Non-pigmented ciliary epithelial cell (primary cell): ENCODE data around the gene ASTE1.
"Not testable (repeated sequence)": the region's sequence is repeated elsewhere in the genome, so short reads cannot be mapped to it uniquely, and the experiment has no call there.

ENCODE experiments used
- DNase-seq: peaks from one replicate; pipeline ENCODE4 v3.0.0-alpha.2; 2010; ENCODE audit warnings: low read depth

ASTE1 gene, protein sequence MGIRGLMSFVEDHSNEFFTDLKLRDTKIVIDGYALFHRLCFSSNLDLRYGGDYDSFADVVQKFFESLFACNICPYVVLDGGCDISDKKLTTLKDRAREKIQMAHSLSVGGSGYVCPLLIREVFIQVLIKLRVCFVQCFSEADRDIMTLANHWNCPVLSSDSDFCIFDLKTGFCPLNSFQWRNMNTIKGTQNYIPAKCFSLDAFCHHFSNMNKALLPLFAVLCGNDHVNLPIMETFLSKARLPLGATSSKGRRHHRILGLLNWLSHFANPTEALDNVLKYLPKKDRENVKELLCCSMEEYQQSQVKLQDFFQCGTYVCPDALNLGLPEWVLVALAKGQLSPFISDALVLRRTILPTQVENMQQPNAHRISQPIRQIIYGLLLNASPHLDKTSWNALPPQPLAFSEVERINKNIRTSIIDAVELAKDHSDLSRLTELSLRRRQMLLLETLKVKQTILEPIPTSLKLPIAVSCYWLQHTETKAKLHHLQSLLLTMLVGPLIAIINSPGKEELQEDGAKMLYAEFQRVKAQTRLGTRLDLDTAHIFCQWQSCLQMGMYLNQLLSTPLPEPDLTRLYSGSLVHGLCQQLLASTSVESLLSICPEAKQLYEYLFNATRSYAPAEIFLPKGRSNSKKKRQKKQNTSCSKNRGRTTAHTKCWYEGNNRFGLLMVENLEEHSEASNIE

DNA sequence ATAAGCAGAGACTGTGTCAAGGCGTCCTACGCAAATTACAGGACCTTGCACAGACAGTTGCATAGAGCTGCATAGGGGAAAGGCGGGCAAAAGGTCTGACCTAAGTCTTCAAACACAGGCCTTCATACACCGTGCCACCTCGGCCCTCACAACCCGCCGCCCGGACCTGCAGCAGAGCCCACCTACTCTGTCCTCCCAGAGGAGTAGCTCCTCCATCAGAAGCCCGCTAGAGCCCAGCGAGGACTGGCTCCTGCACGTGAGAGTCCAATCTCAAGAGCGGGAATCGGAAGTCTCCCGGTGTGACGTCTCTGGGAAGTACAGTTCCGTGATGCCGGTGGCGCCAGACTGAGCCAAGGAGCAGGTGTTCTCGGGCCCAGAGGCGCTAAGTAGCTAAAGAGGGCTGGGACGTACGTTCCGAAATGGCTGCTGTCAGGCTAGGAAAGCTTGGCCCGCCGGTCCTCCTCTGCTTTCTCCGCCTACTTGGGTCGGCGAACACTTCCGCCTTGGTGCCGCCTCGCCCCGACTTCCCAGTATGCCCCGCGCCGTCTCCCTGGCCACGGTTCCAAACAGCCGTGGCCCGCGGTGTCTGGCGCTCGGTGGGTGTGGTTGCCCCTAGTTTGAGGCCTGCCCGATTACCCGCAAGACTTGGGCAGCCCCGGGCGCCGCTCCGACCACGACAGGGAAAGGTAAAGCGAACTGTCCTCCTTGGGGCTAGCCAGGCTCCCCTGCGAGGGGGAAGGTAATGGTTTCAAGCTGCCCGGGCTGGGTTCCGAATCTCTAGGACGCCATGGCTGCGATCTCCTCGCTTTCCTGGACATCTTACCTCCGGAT is at the start of gene ASTE1, which contains the start of gene NEK11:
TSS of gene ASTE1 (minus strand) at position 505 of the 831 bp plus-strand sequence. CDS start 1,519 bp downstream, outside the sequence.
TSS of gene NEK11 (plus strand) at position 557 of the 831 bp plus-strand sequence. CDS start 2,832 bp downstream, outside the sequence.
- DNase-seq: peak; percentile 36

DNA sequence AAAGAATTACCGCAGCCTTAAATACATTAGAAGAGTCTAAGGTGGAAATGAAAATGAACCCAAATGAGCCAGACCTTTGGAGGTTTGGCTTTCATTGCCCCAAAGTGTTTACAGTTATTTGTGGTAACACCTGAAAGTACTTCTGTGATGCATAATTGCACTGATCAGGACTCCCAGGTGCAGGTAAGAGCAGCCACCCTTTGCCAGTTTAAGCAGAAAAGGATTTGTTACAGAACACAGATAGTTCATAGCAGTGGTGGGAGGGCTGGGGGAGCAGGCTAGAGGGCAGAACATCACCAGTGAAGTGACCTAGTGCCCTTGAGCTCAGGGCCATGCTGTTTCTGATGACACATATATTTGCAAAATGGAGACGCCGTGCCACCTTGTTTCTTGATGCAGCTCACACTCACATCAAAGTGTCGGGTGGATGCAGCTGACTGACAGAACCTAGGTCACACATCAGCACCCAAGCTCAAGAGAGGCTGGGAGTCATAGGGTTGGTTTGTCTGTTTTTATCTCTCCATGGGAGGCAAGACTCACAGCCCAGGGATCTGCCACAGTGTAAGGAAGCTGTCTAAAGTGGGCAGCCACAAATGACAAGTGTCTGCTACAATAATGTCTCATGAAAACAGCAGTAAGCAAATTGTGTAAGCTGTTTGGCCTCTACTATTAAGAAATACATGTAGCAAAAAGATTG is 49.2 kb upstream of the ASTE1 start:
- DNase-seq: no peak

DNA sequence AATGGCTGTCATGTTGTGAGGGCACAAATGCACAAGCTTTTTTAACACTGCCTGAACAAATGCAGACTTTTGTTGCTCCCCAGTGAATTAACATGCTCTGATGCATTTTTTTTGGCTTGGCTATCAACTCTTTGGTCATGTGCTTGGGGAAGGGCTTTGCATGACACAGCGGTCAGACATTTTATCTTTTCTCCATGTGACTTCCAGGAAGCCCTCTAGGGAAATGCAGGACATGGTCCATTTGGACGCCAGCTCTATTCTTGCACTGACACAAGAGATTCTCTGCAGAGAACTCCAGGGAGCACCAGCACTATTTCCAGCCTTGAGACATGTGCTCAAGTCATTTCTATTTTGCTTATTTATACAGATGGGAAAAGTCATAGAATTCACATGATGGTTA is 46.2 kb upstream of the ASTE1 start:
- no peak for DNase-seq

DNA sequence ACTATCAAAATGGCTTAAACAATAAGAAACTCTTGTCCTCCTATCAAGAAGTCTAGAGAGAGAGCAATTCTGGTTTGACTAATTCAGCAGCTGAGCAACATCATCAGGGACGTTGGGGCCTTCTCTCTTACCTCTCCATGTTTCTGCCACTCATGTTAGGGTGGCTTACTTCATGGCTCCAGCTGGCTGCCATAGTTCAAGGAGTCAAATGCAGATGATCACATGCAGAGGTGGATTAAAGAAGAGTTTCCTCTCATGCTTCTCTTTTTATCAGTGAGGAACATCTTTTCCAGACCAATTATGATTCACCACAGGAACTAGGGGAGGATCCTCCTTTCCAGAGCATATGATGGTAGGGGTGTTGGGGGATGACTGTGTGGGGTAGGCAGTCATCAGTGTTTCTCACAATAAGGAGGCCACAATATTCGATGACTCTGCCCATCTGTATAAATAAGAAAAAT is 45.5 kb upstream of the ASTE1 start:
- DNase-seq: no peak

DNA sequence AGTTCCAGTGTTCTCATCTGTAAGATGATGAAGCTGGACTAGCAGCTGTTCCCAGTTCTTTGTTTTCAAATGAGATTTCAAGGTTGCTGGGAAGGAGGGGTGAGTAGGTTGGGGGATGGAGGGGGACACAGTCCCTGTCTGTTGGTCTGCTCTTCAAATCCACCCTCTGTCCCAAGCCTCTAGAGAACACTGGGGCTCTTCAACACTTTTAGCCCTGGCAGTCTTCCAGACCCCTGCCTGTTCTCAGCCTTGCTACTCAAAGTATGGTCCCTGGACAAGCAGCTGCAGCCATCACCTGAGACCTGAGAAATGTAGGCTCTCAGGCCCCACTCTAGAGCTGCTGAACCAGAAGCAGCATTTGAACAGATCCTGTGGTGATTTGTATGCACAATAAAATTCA is 41.4 kb upstream of the ASTE1 start:
- DNase-seq: no peak

DNA sequence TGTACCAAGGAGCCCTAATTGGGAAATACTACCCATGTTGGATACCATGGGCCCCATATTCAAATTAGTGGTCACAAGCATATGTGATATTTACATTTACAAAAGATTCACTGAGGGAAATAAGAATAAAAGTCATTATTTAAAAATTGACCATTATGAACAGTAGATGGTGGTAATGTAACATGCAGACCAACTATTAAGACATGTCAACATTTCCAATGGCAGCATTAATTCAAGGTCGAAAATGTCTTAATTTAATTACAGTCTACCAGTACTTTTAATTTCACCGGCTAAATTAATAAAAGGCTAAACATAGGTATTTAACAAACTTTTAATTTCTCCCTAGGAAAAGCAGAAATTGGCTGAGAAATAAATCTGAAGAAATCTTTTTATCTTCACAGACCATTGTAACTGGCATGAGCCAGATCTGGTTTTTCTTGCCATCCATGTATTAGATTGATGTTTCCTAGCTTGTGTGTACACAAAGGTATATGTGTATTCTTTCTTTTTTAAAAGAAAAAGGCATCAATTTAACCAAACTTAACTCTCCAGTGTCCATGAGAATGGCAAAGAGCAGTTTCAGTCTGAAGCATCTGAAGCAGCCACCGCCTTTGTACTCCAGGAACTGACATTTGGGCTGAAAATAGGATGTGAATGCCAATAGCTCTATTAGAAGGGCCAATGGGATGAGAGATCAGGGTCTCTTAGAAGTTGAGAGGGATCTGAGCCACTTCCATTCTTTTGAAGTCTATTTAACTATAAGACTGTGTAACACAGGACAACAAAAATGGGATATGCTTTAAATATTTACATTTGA is 26.6 kb upstream of the ASTE1 start:
- DNase-seq: no peak

DNA sequence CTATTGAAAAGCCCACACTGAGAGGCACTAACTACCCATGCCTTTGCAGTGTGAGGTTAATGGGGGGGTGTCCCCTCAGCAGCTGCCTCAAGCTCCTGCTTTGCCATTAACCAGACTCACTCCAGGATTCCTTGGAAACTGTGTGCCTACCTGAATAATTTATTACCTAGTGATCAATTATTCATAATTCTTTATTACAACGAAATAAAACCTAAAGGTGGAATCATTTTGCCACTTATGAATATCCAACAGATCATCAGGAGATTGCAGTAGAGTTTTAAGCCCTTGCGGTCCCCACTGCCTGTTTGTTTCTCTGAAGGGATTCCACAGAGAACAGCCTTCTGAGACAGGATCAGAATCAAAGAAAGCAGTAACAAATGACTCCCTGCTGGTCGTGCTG is 23.4 kb upstream of the ASTE1 start:
- no peak for DNase-seq

DNA sequence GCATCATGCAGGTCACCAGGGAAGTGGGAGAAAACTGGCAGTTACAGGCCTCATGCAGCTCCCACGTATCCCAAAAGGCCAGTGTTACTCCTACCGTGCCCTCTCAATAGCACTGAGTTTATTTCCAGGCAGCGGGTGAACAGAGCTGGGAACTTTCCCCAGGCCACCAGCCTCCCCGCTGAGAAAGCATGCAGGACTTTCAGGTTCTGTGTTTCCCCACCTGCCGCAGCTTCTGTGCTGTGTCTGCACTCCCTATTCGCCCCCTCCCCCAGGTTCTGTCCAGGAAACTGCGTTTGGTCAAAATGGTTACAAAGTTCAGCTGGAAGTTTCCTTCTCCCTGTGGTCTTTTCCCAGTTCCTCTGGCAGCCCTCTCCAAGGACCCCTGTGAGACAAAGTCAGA is 21.4 kb upstream of the ASTE1 start:
- DNase-seq: no peak

DNA sequence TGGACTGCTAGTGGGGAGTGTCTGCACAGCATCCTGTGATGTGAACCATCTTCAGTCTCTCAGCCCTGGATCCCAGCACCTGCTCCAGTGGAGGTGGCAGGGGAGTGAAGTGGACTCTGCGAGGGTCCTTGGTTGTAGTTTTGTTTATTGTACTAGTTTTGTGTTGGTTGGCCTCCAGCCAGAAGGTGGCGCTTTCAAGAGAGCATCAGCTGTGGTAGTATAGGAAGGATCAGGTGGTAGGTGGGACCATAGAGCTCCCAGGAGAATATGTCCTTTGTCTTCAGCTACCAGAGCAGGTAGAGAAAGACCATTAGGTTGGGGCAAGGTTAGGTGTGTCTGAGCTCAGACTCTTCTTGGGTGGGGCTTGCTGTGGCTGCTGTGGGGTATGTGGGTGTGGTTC is 21.0 kb upstream of the ASTE1 start:
- DNase-seq: no peak

DNA sequence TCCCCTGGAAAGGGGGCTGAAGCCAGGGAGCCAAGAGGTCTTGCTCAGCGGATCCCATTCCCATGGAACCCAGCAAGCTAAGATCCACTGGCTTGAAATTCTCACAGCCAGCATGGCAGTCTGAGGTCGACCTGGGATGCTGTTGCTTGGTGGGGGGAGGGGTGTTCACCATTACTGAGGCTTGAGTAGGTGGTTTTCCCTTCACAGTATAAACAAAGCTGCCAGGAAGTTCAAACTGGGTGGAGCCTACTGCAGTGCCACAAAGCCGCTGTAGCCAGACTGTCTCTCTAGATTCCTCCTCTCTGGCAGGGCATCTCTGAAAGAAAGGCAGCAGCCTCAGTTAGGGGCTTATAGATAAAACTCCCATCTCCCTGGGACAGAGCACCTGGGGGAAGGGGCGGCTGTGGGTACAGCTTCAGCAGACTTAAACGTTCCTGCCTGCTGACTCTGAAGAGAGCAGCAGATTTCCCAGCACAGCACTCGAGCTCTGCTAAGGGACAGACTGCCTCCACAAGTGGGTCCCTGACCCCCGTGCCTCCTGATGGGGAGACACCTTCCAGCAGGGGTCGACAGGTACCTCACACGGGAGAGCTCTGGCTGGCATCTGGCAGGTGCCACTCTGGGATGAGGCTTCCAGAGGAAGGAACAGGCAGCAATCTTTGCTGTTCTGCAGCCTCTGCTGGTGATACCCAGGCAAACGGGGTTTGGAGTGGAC is 15.8 kb upstream of the ASTE1 start:
- DNase-seq: not testable (repeated sequence)

DNA sequence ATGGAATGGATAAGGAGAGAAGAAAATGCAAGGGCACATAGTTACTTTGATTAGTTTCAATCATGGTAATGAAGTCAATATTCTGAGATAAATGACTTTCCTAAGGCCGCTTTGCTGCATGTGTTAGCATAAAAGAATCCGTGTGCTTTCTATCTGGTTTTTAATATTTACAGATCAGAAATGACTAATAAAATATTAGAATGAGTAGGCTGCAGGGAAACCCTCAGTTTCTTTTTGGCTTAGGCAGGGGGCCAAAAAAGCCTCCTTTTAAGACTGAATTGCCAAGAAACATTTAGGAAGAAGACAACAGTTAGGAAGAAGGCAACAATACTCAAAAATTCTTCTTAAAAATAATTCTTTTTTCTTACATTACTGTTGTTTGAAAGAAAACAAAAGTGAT is 11.7 kb upstream of the ASTE1 start:
- no peak for DNase-seq

DNA sequence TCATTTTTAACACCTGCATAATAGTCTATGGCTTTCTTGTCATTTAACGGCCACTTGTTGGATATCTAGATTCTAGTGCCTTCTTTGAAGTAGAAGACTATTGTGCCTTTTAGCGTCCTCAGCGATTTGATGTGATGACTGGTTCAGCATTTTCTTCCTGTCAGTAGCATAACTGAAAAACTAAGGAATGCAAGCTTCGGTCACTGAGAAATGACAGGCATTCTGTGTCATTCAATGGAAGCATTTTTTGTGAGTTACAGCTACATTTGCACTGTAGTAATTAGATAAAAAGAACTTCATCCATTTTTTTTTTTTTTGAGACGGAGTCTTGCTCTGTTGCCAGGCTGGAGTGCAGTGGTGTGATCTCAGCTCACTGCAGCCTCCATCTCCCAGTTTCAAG is 10.4 kb upstream of the ASTE1 start:
- DNase-seq: peak; percentile 27

DNA sequence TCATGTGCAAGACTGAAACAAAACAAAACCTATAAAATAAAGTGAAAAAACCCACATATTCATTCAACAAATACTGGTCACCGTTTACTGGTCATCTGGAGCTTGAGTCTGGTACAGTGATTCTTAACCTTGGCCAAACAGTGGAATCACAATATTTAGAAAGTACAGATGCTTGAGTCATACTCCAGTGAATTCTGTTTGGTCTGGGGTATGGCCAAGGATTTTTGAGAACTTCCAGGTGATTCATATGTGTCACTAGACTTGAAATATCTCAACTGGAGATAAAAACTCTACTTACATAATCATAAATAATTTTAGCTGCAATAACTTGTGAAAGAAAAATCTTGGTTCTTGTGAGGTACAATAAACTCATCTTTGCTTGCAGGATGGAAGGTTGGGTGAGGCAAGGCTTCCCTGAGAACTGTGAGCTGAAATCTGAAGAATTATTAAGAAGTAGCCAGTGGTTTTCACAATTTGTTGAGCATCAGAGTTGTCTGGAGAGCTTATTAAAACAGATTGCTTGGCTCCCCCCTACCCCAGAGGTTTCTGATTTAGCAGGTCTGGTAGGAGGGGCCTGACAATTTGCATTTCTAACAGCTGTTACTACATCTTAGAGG is 9.7 kb upstream of the ASTE1 start:
- peak; percentile 67 for DNase-seq

DNA sequence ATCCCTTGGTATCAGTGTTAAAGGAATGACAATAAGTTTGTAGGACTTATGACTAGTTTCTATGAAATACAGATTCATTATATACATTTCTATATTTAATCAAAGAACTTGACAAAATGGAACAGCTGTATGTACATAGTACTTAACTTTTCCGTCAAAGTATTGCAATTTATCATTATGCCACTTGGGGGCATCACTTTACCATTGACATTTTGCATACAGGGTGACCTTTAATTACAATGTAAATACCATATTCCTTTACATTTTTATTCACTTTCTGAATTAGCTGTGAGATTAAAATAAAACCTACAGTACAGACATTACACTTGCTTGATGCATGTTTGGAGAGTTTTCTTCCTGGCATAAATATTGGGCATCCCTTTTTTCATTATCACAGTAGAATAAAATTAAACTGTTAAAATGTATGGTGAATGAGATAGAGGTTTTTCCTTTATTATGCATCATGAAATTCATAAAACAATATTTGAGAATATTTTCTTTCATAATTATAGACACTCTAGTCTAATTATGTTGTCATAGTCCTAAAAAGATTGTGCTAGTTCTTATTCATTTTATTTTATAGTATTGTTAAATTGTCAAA is 7.0 kb upstream of the ASTE1 start:
- peak; percentile 32 for DNase-seq

DNA sequence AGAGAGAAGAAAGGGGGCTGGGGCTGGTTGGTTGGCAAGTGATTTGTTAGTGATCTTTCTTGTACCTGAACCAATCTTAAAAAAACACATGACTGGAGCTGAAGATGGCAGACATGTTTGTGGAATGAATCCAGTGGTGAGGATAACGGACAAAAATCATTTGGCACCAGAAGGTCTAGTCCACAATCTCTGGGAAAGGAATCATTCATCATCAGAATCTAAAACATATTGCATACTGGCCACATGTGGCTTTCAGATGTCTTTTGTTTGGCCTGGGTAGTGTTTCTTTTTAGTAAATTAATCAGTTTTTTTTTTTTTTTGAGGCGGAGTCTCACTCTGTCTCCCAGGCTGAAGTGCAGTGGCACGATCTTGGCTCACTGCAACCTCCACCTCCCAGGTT is 5.0 kb upstream of the ASTE1 start:
- DNase-seq: no peak

DNA sequence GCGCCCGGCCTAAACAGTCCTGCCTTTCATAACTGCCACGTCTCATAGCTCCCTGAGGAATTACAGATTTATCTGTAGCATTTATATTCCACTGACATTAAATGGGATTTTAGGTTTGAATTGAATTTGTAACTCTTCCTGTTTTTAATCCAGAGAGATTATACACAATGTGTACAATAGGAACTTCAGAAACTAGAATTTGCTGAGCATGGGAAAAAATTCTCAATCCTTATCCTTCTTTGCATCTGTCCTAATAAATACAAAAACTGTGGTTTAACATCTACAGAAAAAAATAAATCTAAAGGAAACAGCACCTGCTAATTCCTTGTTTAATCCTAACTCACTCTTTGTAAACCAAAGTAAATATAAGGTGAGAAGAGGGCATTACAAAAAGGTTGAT is 2.2 kb upstream of the ASTE1 start:
- DNase-seq: no peak

DNA sequence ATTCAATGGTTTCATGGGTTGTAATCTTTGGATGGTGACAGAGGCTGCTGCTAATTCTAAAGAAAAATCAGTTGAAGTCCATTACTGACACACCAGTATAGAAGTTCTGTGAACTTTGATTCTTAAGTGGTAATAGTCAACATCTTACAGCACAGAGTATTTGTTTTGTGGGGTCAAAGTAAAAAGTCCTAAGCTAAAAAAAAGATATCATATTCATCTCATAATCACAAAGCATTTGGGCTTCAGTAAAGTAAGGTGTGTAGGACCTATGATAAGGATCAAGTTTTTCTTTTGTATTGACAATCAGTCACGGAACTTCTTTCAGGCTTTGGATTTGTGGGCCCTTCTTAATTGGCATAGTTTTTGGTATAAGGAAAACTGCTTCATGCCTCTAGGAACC is 1.1 kb downstream of the ASTE1 start:
- no peak for DNase-seq

DNA sequence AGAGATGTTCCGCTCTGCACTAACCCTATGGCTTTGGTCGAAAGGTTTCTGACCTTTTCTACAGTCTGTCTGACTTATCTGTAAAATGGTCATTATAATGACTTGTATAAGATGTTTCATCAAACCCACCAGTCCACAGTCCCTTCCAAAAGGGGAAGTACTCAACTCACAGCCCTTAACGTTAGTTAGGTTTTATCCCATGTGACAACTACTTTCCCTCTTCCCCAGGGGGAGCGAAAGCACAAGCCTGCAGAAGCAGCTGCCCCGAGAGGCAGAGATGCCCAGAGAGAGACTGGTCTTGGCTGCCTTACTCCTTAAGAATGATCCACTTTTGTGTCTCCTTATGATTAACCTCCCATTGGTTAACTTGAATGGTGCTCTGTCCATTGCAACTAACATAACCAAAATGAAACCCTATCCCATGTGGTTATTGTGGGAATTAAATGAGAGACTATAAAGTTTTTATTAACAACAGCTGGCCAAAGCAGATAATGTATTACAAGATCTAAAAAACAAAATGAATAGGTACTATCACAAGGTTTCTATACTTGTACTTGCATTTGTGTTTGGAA is 6.4 kb downstream of the ASTE1 start:
- DNase-seq: no peak

DNA sequence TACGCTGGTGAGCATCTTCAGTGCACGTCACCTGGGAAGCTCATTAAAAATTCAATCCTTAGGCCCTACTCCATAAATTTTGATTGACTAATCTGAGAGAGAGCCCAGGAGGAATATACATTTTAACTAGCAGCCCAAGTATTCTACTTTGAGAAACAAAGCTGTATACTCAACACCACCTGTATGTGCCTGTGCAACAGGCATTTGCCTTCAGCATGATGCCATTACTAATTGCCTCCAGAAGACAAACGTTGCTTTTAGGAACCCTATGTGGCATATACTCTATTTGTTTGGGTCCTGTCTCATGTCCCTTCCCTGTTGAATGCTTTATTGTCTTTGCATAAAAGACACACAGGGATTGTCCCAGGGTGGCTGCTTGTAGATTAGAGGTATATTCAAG is 7.7 kb downstream of the ASTE1 start:
- DNase-seq: no peak
